OCI-LY7 (cell line): ENCODE results near the gene BEND3. TPM values are rescaled to one million over a fixed set of nuclear protein-coding genes. Genes with fewer than 3 reads are reported as not detected.

Experiments used
- BruUV-seq: library from RNA; stranded (reverse); fragments of 400-500 nt; replicated peaks from 2 replicates; lab custom pipeline; 2021; lab: Mats Ljungman, UMichigan
- CTCF ChIA-PET: fragments of 300-600 bp; sonication (Branson Sonifier 250); formaldehyde crosslinking; loops from one replicate; lab custom pipeline; 2022; ENCODE audit warnings: antibody characterized with exemption; ENCODE audit not compliant: unreplicated experiment; lab: Charles Lee
- POLR2A ChIA-PET: fragments of 300-600 bp; sonication (Branson Sonifier 250); formaldehyde crosslinking; loops from one replicate; lab custom pipeline; 2022; ENCODE audit warnings: antibody characterized with exemption; lab: Charles Lee
- DNase-seq: peaks from one replicate; pipeline ENCODE4 v3.0.0-alpha.2; 2015; ENCODE audit warnings: low spot score
- H2AFZ ChIP-seq: fragments of 200-600 bp; sonication (generic), shearing (Covaris generic); 2 replicates; pipeline ENCODE4 v1.6.1; 2014; ENCODE audit warnings: mild to moderate bottlenecking, antibody characterized with exemption, low read length, moderate library complexity
- H3K27ac ChIP-seq: fragments of 200-600 bp; sonication (generic); 2 replicates; pipeline ENCODE4 v1.5.1; 2014; ENCODE audit warnings: mixed run types, low read depth, mild to moderate bottlenecking, moderate library complexity, low read length, inconsistent platforms; ENCODE audit not compliant: poor library complexity, severe bottlenecking
- H3K36me3 ChIP-seq: fragments of 200-600 bp; sonication (generic); 2 replicates; pipeline ENCODE4 v1.6.1; 2014; ENCODE audit warnings: mild to moderate bottlenecking, antibody characterized with exemption, low read length, moderate library complexity, mixed read lengths; ENCODE audit not compliant: insufficient read depth
- H3K4me1 ChIP-seq: fragments of 200-600 bp; sonication (generic); 2 replicates; pipeline ENCODE4 v1.5.1; 2014; ENCODE audit warnings: mild to moderate bottlenecking, low read length; ENCODE audit not compliant: insufficient read depth, poor library complexity, severe bottlenecking
- H3K4me2 ChIP-seq: fragments of 200-600 bp; sonication (generic); 2 replicates; pipeline ENCODE4 v1.6.1; 2014; ENCODE audit warnings: mild to moderate bottlenecking, low read length
- H3K4me3 ChIP-seq: fragments of 200-600 bp; sonication (generic); 2 replicates; pipeline ENCODE4 v1.5.1; 2014; ENCODE audit warnings: mild to moderate bottlenecking, low read depth, low read length; ENCODE audit not compliant: poor library complexity, severe bottlenecking
- H3K79me2 ChIP-seq: fragments of 200-600 bp; sonication (generic); 2 replicates; pipeline ENCODE4 v1.6.1; 2016; ENCODE audit warnings: low read depth, mild to moderate bottlenecking, low read length, moderate library complexity, mixed read lengths; ENCODE audit not compliant: insufficient read depth
- H3K9me2 ChIP-seq: fragments of 200-600 bp; sonication (generic); 2 replicates; pipeline ENCODE4 v1.6.1; 2016; ENCODE audit warnings: mild to moderate bottlenecking, low read length, mixed read lengths; ENCODE audit not compliant: insufficient read depth
- H3K9me3 ChIP-seq: fragments of 200-600 bp; sonication (generic); 2 replicates; pipeline ENCODE4 v1.6.1; 2014; ENCODE audit warnings: mild to moderate bottlenecking, mixed run types, low read length, mixed read lengths
- H4K20me1 ChIP-seq: fragments of 200-600 bp; sonication (generic); 2 replicates; pipeline ENCODE4 v1.6.1; 2014; ENCODE audit warnings: mild to moderate bottlenecking, antibody characterized with exemption, low read length, moderate library complexity, mixed read lengths; ENCODE audit not compliant: insufficient read depth
- CTCF ChIP-seq: fragments of 200-600 bp; sonication (generic); conservative IDR thresholded peaks from 2 replicates; pipeline ENCODE4 v1.5.1; 2014; ENCODE audit warnings: mild to moderate bottlenecking, antibody characterized with exemption, low read length, moderate library complexity, mixed read lengths
- EZH2phosphoT487 ChIP-seq: fragments of 200-600 bp; sonication (generic); IDR thresholded peaks from 2 replicates; pipeline ENCODE4 v1.6.1; 2018; ENCODE audit warnings: low read depth, borderline replicate concordance, mild to moderate bottlenecking, mixed run types, antibody characterized with exemption, low read length, moderate library complexity, mixed read lengths
- intact Hi-C: fragments of 100-400 bp; cut with micrococcal nuclease; formaldehyde crosslinking; loops from one replicate; pipeline ENCODE4 v1.10.0; 2022; ENCODE audit not compliant: unreplicated experiment
- total RNA-seq, 2 experiments: library from RNA; depleted of rRNA in 1 of 2; stranded (reverse); fragments of >200 nt in 1 of 2; shearing (Covaris generic) in 1 of 2; gene quantifications; 2 replicates each; pipeline ENCODE4 v1.2.3, GENCODE V29; 2014 to 2022

Gene BEND3
- total RNA-seq, 2 experiments from 2014 or later: 11.7 to 14.3 TPM

GRCh38 chr6:107068691-107069630, 46.4 kb downstream of the BEND3 start:
- H3K9me2 ChIP-seq: no peaks in the 10 kb centered on the region
- intact Hi-C loops: no loop called here
- H3K4me3 ChIP-seq: no peak overlapping the region
- no peak overlapping the region for H2AFZ ChIP-seq
- no peak overlapping the region for H3K4me2 ChIP-seq
- BruUV-seq: no TSS peak
- no peak overlapping the region for H3K27ac ChIP-seq
- ChIA-PET CTCF (no interaction called here), POLR2A (interaction anchor here (0.6 to 1.1 kb wide), 3 partner anchors 14 to 506 kb away, joined by 3 to 4 read pairs (median 3); no protein-coding TSS in a partner anchor)
- H4K20me1 ChIP-seq: no peaks in the 10 kb centered on the region
- TF ChIP-seq EZH2phosphoT487 (no peak), CTCF (no peak)
- H3K9me3 ChIP-seq: no peaks in the 10 kb centered on the region
- DNase-seq: no peak
- peaks cover 31% of the 10 kb centered on the region for H3K36me3 ChIP-seq
- H3K4me1 ChIP-seq: peaks cover 6% of the 10 kb centered on the region
- H3K79me2 ChIP-seq: no peaks in the 10 kb centered on the region

GRCh38 chr6:107066697-107067659, 48.3 kb downstream of the BEND3 start:
- Histone ChIP-seq H3K4me3 (no peak overlapping the region), H3K79me2 (no peaks in the 10 kb centered on the region), H3K4me2 (no peak overlapping the region), H3K27ac (no peak overlapping the region), H3K36me3 (peaks cover 31% of the 10 kb centered on the region), H3K9me3 (no peaks in the 10 kb centered on the region), H3K4me1 (peaks cover 8% of the 10 kb centered on the region), H4K20me1 (no peaks in the 10 kb centered on the region), H2AFZ (no peak overlapping the region), H3K9me2 (no peaks in the 10 kb centered on the region)
- BruUV-seq: TSS peak; percentile 39
- POLR2A ChIA-PET: interaction anchor here (0.6 to 0.7 kb wide), 2 partner anchors 23 to 557 kb away, joined by 4 to 5 read pairs; no protein-coding TSS in a partner anchor
- no peak for TF ChIP-seq EZH2phosphoT487
- TF ChIP-seq CTCF: no peak
- intact Hi-C loops: no loop called here
- CTCF ChIA-PET: no interaction called here
- no peak for DNase-seq
